Loucy (cell line): ENCODE results near the gene PKHD1.
"Not testable (repeated sequence)": the region's sequence is repeated elsewhere in the genome, so short reads cannot be mapped to it uniquely, and the experiment has no call there.

Source experiments
- H2AFZ ChIP-seq: fragments of 200-600 bp; sonication (generic); 2 replicates; pipeline ENCODE4 v1.6.0; 2016; ENCODE audit warnings: antibody characterized with exemption, mild to moderate bottlenecking, low read length, moderate library complexity
- H3F3A ChIP-seq: fragments of 200-600 bp; 2 replicates; pipeline ENCODE4 v1.6.0; 2016; ENCODE audit warnings: antibody characterized with exemption, low read depth, mild to moderate bottlenecking
- H3K27me3 ChIP-seq: fragments of 200-600 bp; sonication (generic); 2 replicates; pipeline ENCODE4 v1.6.1; 2014; ENCODE audit warnings: low read length, mild to moderate bottlenecking; ENCODE audit not compliant: insufficient read depth, poor library complexity, severe bottlenecking
- H3K36me3 ChIP-seq: fragments of 200-600 bp; sonication (generic); 2 replicates; pipeline ENCODE4 v1.6.1; 2016; ENCODE audit warnings: low read length; ENCODE audit not compliant: insufficient read depth
- H3K4me1 ChIP-seq: fragments of 200-600 bp; sonication (generic); 2 replicates; pipeline ENCODE4 v1.5.1; 2014; ENCODE audit warnings: low read length, mild to moderate bottlenecking; ENCODE audit not compliant: insufficient read depth, poor library complexity, severe bottlenecking
- H3K4me2 ChIP-seq: fragments of 200-600 bp; sonication (generic); 2 replicates; pipeline ENCODE4 v1.6.0; 2014; ENCODE audit warnings: antibody characterized with exemption, low read length, low read depth, mild to moderate bottlenecking; ENCODE audit not compliant: poor library complexity, severe bottlenecking
- H3K4me3 ChIP-seq: fragments of 200-600 bp; sonication (generic); 2 replicates; pipeline ENCODE4 v1.5.1; 2014; ENCODE audit warnings: low read length, mild to moderate bottlenecking, mixed read lengths; ENCODE audit not compliant: poor library complexity, severe bottlenecking
- H3K79me2 ChIP-seq: fragments of 200-600 bp; sonication (generic); 2 replicates; pipeline ENCODE4 v1.6.1; 2014; ENCODE audit warnings: low read length; ENCODE audit not compliant: insufficient read depth
- H3K9ac ChIP-seq: fragments of 200-600 bp; sonication (generic); 2 replicates; pipeline ENCODE4 v1.6.0; 2014; ENCODE audit warnings: mild to moderate bottlenecking, low read depth, low read length, moderate library complexity; ENCODE audit not compliant: poor library complexity, severe bottlenecking
- H3K9me2 ChIP-seq: fragments of 200-600 bp; sonication (generic); replicated peaks from 2 replicates; pipeline ENCODE4 v1.6.1; 2016; ENCODE audit warnings: low read depth, low read length, mixed read lengths
- H3K9me3 ChIP-seq: fragments of 200-600 bp; sonication (generic); 2 replicates; pipeline ENCODE4 v1.6.1; 2014; ENCODE audit warnings: mild to moderate bottlenecking, antibody characterized with exemption, low read length, low read depth; ENCODE audit not compliant: insufficient read depth
- H4K20me1 ChIP-seq: fragments of 200-600 bp; sonication (generic); 2 replicates; pipeline ENCODE4 v1.6.0; 2014; ENCODE audit warnings: antibody characterized with exemption, low read length, mild to moderate bottlenecking; ENCODE audit not compliant: insufficient read depth, poor library complexity, severe bottlenecking
- CTCF ChIP-seq: fragments of 200-600 bp; sonication (generic); conservative IDR thresholded peaks from 2 replicates; pipeline ENCODE4 v1.5.1; 2014; ENCODE audit warnings: mild to moderate bottlenecking, antibody characterized with exemption, low read length
- EZH2phosphoT487 ChIP-seq: fragments of 200-600 bp; IDR thresholded peaks from 2 replicates; pipeline ENCODE4 v1.6.1; 2018; ENCODE audit warnings: antibody characterized with exemption, mild to moderate bottlenecking, moderate library complexity, borderline replicate concordance

The PKHD1 gene

GRCh38 chr6:51989789-51990188 is 97.6 kb downstream of the PKHD1 start:
- H3K9me3 ChIP-seq, result no peaks in the 10 kb centered on the region
- no peaks in the 10 kb centered on the region for H3K27me3 ChIP-seq
- H3K79me2 ChIP-seq, result no peaks in the 10 kb centered on the region
- no peaks in the 10 kb centered on the region for H3K4me1 ChIP-seq
- H2AFZ ChIP-seq, result no peak overlapping the region
- H3K9me2 ChIP-seq, result no peaks in the 10 kb centered on the region
- H3K4me2 ChIP-seq, result no peak overlapping the region
- H3K36me3 ChIP-seq, result no peaks in the 10 kb centered on the region
- 0 out of 2 replicates have a peak, but pooled peaks cover 2% of the 10 kb centered on the region for H3F3A ChIP-seq
- TF ChIP-seq EZH2phosphoT487, result no peak
- no peak for TF ChIP-seq CTCF
- H3K4me3 ChIP-seq, result no peak overlapping the region
- H4K20me1 ChIP-seq, result no peaks in the 10 kb centered on the region
- H3K9ac ChIP-seq, result no peak overlapping the region

GRCh38 chr6:51986864-51987263 is 100.5 kb downstream of the PKHD1 start:
- no peaks in the 10 kb centered on the region for H3K79me2 ChIP-seq
- no peaks in the 10 kb centered on the region for H3K36me3 ChIP-seq
- H3K9ac ChIP-seq, result no peak overlapping the region
- H3K9me3 ChIP-seq, result no peaks in the 10 kb centered on the region
- no peaks in the 10 kb centered on the region for H3K27me3 ChIP-seq
- H3K9me2 ChIP-seq, result no peaks in the 10 kb centered on the region
- H4K20me1 ChIP-seq, result no peaks in the 10 kb centered on the region
- H3K4me2 ChIP-seq, result no peak overlapping the region
- 0 out of 2 replicates have a peak, but pooled peaks cover 2% of the 10 kb centered on the region for H3F3A ChIP-seq
- no peak overlapping the region for H3K4me3 ChIP-seq
- TF ChIP-seq EZH2phosphoT487 (no peak), CTCF (no peak)
- H2AFZ ChIP-seq, result no peak overlapping the region
- no peaks in the 10 kb centered on the region for H3K4me1 ChIP-seq

- H3K9me2 ChIP-seq, result no peaks in the 10 kb centered on the region
- H3K4me1 ChIP-seq, result no peaks in the 10 kb centered on the region
- no peaks in the 10 kb centered on the region for H4K20me1 ChIP-seq
- H3K9me3 ChIP-seq, result no peaks in the 10 kb centered on the region
- TF ChIP-seq EZH2phosphoT487 (no peak), CTCF (no peak)
- H3K4me3 ChIP-seq, result no peak overlapping the region
- H3K36me3 ChIP-seq, result no peaks in the 10 kb centered on the region
- no peak overlapping the region for H2AFZ ChIP-seq
- no peak overlapping the region for H3K9ac ChIP-seq
- H3K4me2 ChIP-seq, result no peak overlapping the region
- no peaks in the 10 kb centered on the region for H3K79me2 ChIP-seq
- no peaks in the 10 kb centered on the region for H3F3A ChIP-seq
- peaks cover 6% of the 10 kb centered on the region for H3K27me3 ChIP-seq
Measured at GRCh38 chr6:51983564-51983963, 103.8 kb downstream of the PKHD1 start.

- H3K4me2 ChIP-seq, H3K36me3 ChIP-seq, H3K9ac ChIP-seq: not testable (repeated sequence)
Measured at GRCh38 chr6:51982695-51983094, 104.7 kb downstream of the PKHD1 start.

More at GRCh38 chr6:51982695-51983094, 104.7 kb downstream of the PKHD1 start:
- not testable (repeated sequence) for H3K27me3 ChIP-seq, H3F3A ChIP-seq, H2AFZ ChIP-seq, H3K79me2 ChIP-seq, H3K4me1 ChIP-seq, H3K9me3 ChIP-seq, H3K9me2 ChIP-seq, H3K4me3 ChIP-seq, H4K20me1 ChIP-seq
